Heart right ventricle (tissue), 16 donors: ENCODE data around the gene KIF5C. TPM values are rescaled to one million over a fixed set of nuclear protein-coding genes. Genes with fewer than 3 reads are reported as not detected.

Source experiments
- ATAC-seq, 8 donors: fragments of 200-7000 bp; cut with Tn5 transposase; one replicate each; pipeline ENCODE4 v1.9.1; 2020; ENCODE audit warnings: mild to moderate bottlenecking in 8 of 8, moderate library complexity in 8 of 8, moderate number of reproducible peaks in 1 of 8
- DNase-seq, 2 donors: peaks; one replicate each; pipeline ENCODE4 v3.0.0-alpha.2; 2020
- H3K27ac ChIP-seq, 10 donors: fragments of 200-600 bp; sonication (generic) in 2 of 10; one replicate each; pipeline versions ENCODE4 v1.5.0 to v1.8.0; 2020 to 2022; ENCODE audit warnings: mild to moderate bottlenecking in 3 of 10
- H3K27me3 ChIP-seq, 7 donors: fragments of 200-600 bp; one replicate each; pipeline ENCODE4 v1.8.0; 2021 to 2022; ENCODE audit warnings: mild to moderate bottlenecking in 2 of 7
- H3K36me3 ChIP-seq, 9 donors: fragments of 200-600 bp; sonication (generic) in 1 of 9; one replicate each; pipeline versions ENCODE4 v1.5.0 to v1.8.0; 2020 to 2022; ENCODE audit warnings: mild to moderate bottlenecking in 2 of 9
- H3K4me1 ChIP-seq, 9 donors: fragments of 200-600 bp; sonication (generic) in 1 of 9; one replicate each; pipeline versions ENCODE4 v1.5.0 to v1.8.0; 2020 to 2022; ENCODE audit warnings: mild to moderate bottlenecking in 4 of 9
- H3K4me3 ChIP-seq, 10 donors: fragments of 200-600 bp; sonication (generic) in 2 of 10; one replicate each; pipeline versions ENCODE4 v1.5.0 to v1.8.0; 2020 to 2022; ENCODE audit warnings: mild to moderate bottlenecking in 7 of 10, moderate library complexity in 2 of 10
- H3K9me3 ChIP-seq, 11 donors: fragments of 200-600 bp in 10 of 11; sonication (generic) in 2 of 11; one replicate each; pipeline versions ENCODE4 v1.5.0 to v1.8.0; 2013 to 2022; ENCODE audit warnings: mild to moderate bottlenecking in 2 of 11, control low read depth in 1 of 11, moderate library complexity in 1 of 11
- CTCF ChIP-seq, 9 donors: fragments of 200-600 bp; sonication (generic) in 2 of 9; IDR thresholded peaks; one replicate each; pipeline versions ENCODE4 v1.5.0 to v1.8.0; 2021 to 2022; ENCODE audit warnings: antibody characterized with exemption in 9 of 9, mild to moderate bottlenecking in 5 of 9, moderate library complexity in 1 of 9
- WGBS, 2 donors: extraction: QIAGEN DNeasy Blood & Tissue Kit; methylation state at CpG; one replicate each; pipeline ENCODE4 v1.1.7; 2013; ENCODE audit warnings: inconsistent platforms in 1 of 2; 5-methylcytosine and 5-hydroxymethylcytosine counted together
- intact Hi-C, 10 donors: fragments of 100-400 bp; cut with DNase I; formaldehyde crosslinking; loops; one replicate each; pipeline versions ENCODE4 v1.11.1 to v1.14.2; 2022
- polyA plus RNA-seq, 2 donors: library from polyadenylated mRNA; stranded (reverse); fragments of 200-250 nt; gene quantifications; one replicate each; pipeline ENCODE4 v1.2.3, GENCODE V29; 2013
- total RNA-seq, 10 donors: library from RNA; stranded (reverse); fragmentation: NEBNext Ultra II Directional in 3 of 10; extraction: Animal tissue kit (Norgen Biotek cat#: 25700) in 3 of 10; gene quantifications; one replicate each; pipeline versions ENCODE4 v1.2.1 to v1.2.4, GENCODE V29; 2021 to 2023
- donor health status: Arrhythmogenic right ventricular cardiomyopathy.
- donor health status: ischemic (EF 13 %, LVEDD 7.1; RV severe dilation, severe dysfunction).
- donor health status: healthy with polysubstance abuse.
- donor health status: DM: no; HTN: yes; CAD: no.
- donor health status: DM: no; HTN: no; CAD: no.
- donor health status: ischemic (EF 25% LVEDD 6.9; RV normal size, moderate dysfunction).
- donor health status: ischemic (EF 25% LVEDD 5.7; RV mildly dilated, moderate dysfunction).
- donor health status: healthy.
- donor health status: DM: yes; HTN: yes; CAD: no.
- donor health status: Ischemic cardiomyopathy.
- donor health status: ischemic (EF 35%, LVEDD 5.7; RV mildly dilated, moderate dysfunction).
- donor health status: nonischemic (EF 11% LVEDD 7.7; RV severe dilation, severe dysfunction).
- donor health status: DM: yes; HTN: yes; CAD: no.
- donor health status: PGD.
- donor health status: ischemic (EF 29% LVEDD 5.4; RV normal size, mild dysfunction).
- donor health status: nonischemic (EF 23%, LVEDD 6.1; RV moderate dilation, normal function).

KIF5C gene
- total and polyA plus RNA-seq, 12 donors, result 0.21 to 0.94 (median 0.42) TPM

- no peak for TF ChIP-seq CTCF (IDR thresholded peaks at IDR 0.05)
Measured at GRCh38 chr2:148990968-148991367, 115.9 kb downstream of the KIF5C start.

GRCh38 chr2:148992448-148992847, 117.4 kb downstream of the KIF5C start:
- peaks cover 0 to 8% (median 0%) of the 10 kb centered on the region in 7 donors for H3K27me3 ChIP-seq
- no peak for ATAC-seq

More at GRCh38 chr2:148990968-148991367, 115.9 kb downstream of the KIF5C start:
- DNase-seq (no peak), ATAC-seq (no peak)
- Histone ChIP-seq H3K4me3 (no peak overlapping the region), H3K36me3 (no peaks in the 10 kb centered on the region), H3K4me1 (no peaks in the 10 kb centered on the region), H3K27ac (no peak overlapping the region), H3K27me3 (no peaks in the 10 kb centered on the region), H3K9me3 (no peaks in the 10 kb centered on the region)
- WGBS, 2 donors, result 78 to 80% methylated on average over 6 of the region's 6 CpGs
- intact Hi-C loops, result loop anchor here in 8 of 10 donors (5.0 to 10.0 kb wide), 9 partner anchors 346 to 1056 kb away; partner anchors contain the start of gene EPC2 (in 2 of the 8)

GRCh38 chr2:148993351-148993750, 118.3 kb downstream of the KIF5C start:
- H3K4me1 ChIP-seq, result peaks cover 0 to 6% (median 0%) of the 10 kb centered on the region in 9 donors
- ATAC-seq, result no peak
- intact Hi-C loops, result loop anchor here in 8 of 10 donors (5.0 to 10.0 kb wide), 9 partner anchors 349 to 1059 kb away; partner anchors contain the start of gene EPC2 (in 2 of the 8)
- H3K27me3 ChIP-seq, result peaks cover 0 to 9% (median 0%) of the 10 kb centered on the region in 7 donors
- no peak for TF ChIP-seq CTCF (IDR thresholded peaks at IDR 0.05)
- no peak overlapping the region for H3K27ac ChIP-seq
- no peaks in the 10 kb centered on the region for H3K9me3 ChIP-seq
- no peak for DNase-seq
- no peaks in the 10 kb centered on the region for H3K36me3 ChIP-seq
- no peak overlapping the region for H3K4me3 ChIP-seq
- 75% methylated on average over 3 of the region's 3 CpGs for WGBS, 2 donors

More at GRCh38 chr2:148992448-148992847, 117.4 kb downstream of the KIF5C start:
- Histone ChIP-seq H3K4me1 (no peaks in the 10 kb centered on the region), H3K27ac (no peak overlapping the region), H3K36me3 (no peaks in the 10 kb centered on the region), H3K9me3 (no peaks in the 10 kb centered on the region), H3K4me3 (no peak overlapping the region)
- no peak for TF ChIP-seq CTCF (IDR thresholded peaks at IDR 0.05)
- DNase-seq, result no peak
- intact Hi-C loops, result loop anchor here in 8 of 10 donors (5.0 to 10.0 kb wide), 9 partner anchors 348 to 1058 kb away; partner anchors contain the start of gene EPC2 (in 2 of the 8)

GRCh38 chr2:148994341-148994740, 119.3 kb downstream of the KIF5C start:
- Histone ChIP-seq H3K9me3 (no peaks in the 10 kb centered on the region), H3K4me3 (no peak overlapping the region), H3K4me1 (peaks cover 0 to 8% (median 0%) of the 10 kb centered on the region in 9 donors), H3K36me3 (no peaks in the 10 kb centered on the region), H3K27me3 (peaks cover 0 to 9% (median 1%) of the 10 kb centered on the region in 7 donors), H3K27ac (no peak overlapping the region)
- no peak for ATAC-seq
- TF ChIP-seq CTCF (IDR thresholded peaks at IDR 0.05), result no peak
- DNase-seq, result no peak
- 86 to 91% methylated on average over 8 of the region's 8 CpGs for WGBS, 2 donors
- intact Hi-C loops, result loop anchor here in 8 of 10 donors (5.0 to 10.0 kb wide), 9 partner anchors 350 to 1060 kb away; partner anchors contain the start of gene EPC2 (in 2 of the 8)
